ENCODE results near the gene RSPH9. TPM values are rescaled to one million over a fixed set of nuclear protein-coding genes. Genes with fewer than 3 reads are reported as not detected.

Gene RSPH9
- polyA plus RNA-seq, 3 donors, result 0.05 to 0.52 (median 0.13) TPM

- Mint-ChIP-seq H3K27ac (peak overlapping the region in 6 of 7 donors; percentile 9 to 98 (median 96)), H3K9me3 (peaks cover 0 to 3% (median 0%) of the 10 kb centered on the region in 7 donors), H3K27me3 (ENCODE audit: low read depth in 3 of 3) (peaks cover 0 to 2% (median 0%) of the 10 kb centered on the region in 3 donors), H3K4me3 (peak overlapping the region in 1 of 2 donors; percentile 98), H3K4me1 (peaks cover 56% of the 10 kb centered on the region), H3K36me3 (peaks cover 12 to 29% of the 10 kb centered on the region in 2 donors)
- Histone ChIP-seq H3K36me3 (replicated peaks in 1 of 2; ENCODE audit: control insufficient read depth in 1 of 2, insufficient read depth in 2 of 2, low read length in 2 of 2) (peaks cover 9 to 14% of the 10 kb centered on the region in 2 donors), H3K79me2 (ENCODE audit: insufficient read depth, low read length) (peaks cover 41% of the 10 kb centered on the region), H4K20me1 (ENCODE audit: insufficient read depth, low read length) (peaks cover 14% of the 10 kb centered on the region), H3K9me3 (replicated peaks in 1 of 2; ENCODE audit: control insufficient read depth in 1 of 2, insufficient read depth in 1 of 2, low read length in 2 of 2) (no peaks in the 10 kb centered on the region), H3K27ac (ENCODE audit: low read depth in 1 of 2, low read length in 2 of 2) (peak overlapping the region in 1 of 2 donors; percentile 95), H3K9ac (ENCODE audit: insufficient read depth, low read length, poor library complexity, severe bottlenecking) (peak overlapping the region; percentile 88), H3K4me2 (replicated peaks; ENCODE audit: extremely low read depth, low read length, poor library complexity, severe bottlenecking) (peak overlapping the region; percentile 86), H3K4me1 (ENCODE audit: control insufficient read depth in 1 of 2, insufficient read depth in 2 of 2, low read length in 2 of 2) (peaks cover 44 to 53% of the 10 kb centered on the region in 2 donors), H3K27me3 (ENCODE audit: control insufficient read depth in 2 of 2, insufficient read depth in 2 of 2, low read length in 2 of 2) (no peaks in the 10 kb centered on the region), H2AFZ (ENCODE audit: insufficient read depth, low read depth, low read length, poor library complexity, severe bottlenecking) (peak overlapping the region; percentile 93), H3K4me3 (replicated peaks in 1 of 3; ENCODE audit: low read depth in 2 of 3, low read length in 3 of 3) (peak overlapping the region in 1 of 3 experiments; percentile 98)
- intact Hi-C loops (cut with micrococcal nuclease), result no loop called here
- TF ChIP-seq CTCF (IDR thresholded peaks at IDR 0.05), result no peak
- no peak for DNase-seq
- 89% methylated on average over 7 of the region's 9 CpGs for WGBS (ENCODE audit: insufficient coverage)
Measured at GRCh38 chr6:43634702-43635303, 10.0 kb upstream of the RSPH9 start.

GRCh38 chr6:43635387-43636307 is 9.2 kb upstream of the RSPH9 start, which contains the start of gene MAD2L1BP:
Gene MAD2L1BP (plus strand): TSS chr6:43635840. CDS start chr6:43635876, 36 bp downstream.
- H2AFZ ChIP-seq (ENCODE audit: insufficient read depth, low read depth, low read length, poor library complexity, severe bottlenecking), result peak within 1 kb of the TSS; percentile 93
- H3K4me3 ChIP-seq (replicated peaks in 1 of 3; ENCODE audit: low read depth in 2 of 3, low read length in 3 of 3), result peak within 1 kb of the TSS; percentile 65 to 98 (median 77)
- H3K27me3 ChIP-seq (ENCODE audit: control insufficient read depth in 2 of 2, insufficient read depth in 2 of 2, low read length in 2 of 2), result no peaks in the 10 kb centered on the region
- H3K4me2 ChIP-seq (replicated peaks; ENCODE audit: extremely low read depth, low read length, poor library complexity, severe bottlenecking), result peak within 1 kb of the TSS; percentile 86
- Mint-ChIP-seq H3K27ac (peak within 1 kb of the TSS; percentile 92 to 98 (median 96)), H3K9me3 (peaks cover 0 to 3% (median 0%) of the 10 kb centered on the region in 7 donors), H3K4me3 (peak within 1 kb of the TSS; percentile 98 to 99), H3K27me3 (ENCODE audit: low read depth in 3 of 3) (peaks cover 0 to 2% (median 0%) of the 10 kb centered on the region in 3 donors), H3K36me3 (peaks cover 20 to 37% of the 10 kb centered on the region in 2 donors), H3K4me1 (peaks cover 54% of the 10 kb centered on the region)
- H3K9me3 ChIP-seq (replicated peaks in 1 of 2; ENCODE audit: control insufficient read depth in 1 of 2, insufficient read depth in 1 of 2, low read length in 2 of 2), result no peaks in the 10 kb centered on the region
- H3K4me1 ChIP-seq (ENCODE audit: control insufficient read depth in 1 of 2, insufficient read depth in 2 of 2, low read length in 2 of 2), result peaks cover 37 to 44% of the 10 kb centered on the region in 2 donors
- H3K9ac ChIP-seq (ENCODE audit: insufficient read depth, low read length, poor library complexity, severe bottlenecking), result peak within 1 kb of the TSS; percentile 88
- peaks cover 22% of the 10 kb centered on the region for H4K20me1 ChIP-seq (ENCODE audit: insufficient read depth, low read length)
- 0% methylated on average over 30 of the region's 48 CpGs for WGBS (ENCODE audit: insufficient coverage)
- intact Hi-C loops (cut with micrococcal nuclease), result no loop called here
- no peak for TF ChIP-seq CTCF (IDR thresholded peaks at IDR 0.05)
- DNase-seq, result peak; percentile 63 to 68 (median 64)
- peaks cover 18 to 22% of the 10 kb centered on the region in 2 donors for H3K36me3 ChIP-seq (replicated peaks in 1 of 2; ENCODE audit: control insufficient read depth in 1 of 2, insufficient read depth in 2 of 2, low read length in 2 of 2)
- H3K27ac ChIP-seq (ENCODE audit: low read depth in 1 of 2, low read length in 2 of 2), result peak within 1 kb of the TSS; percentile 67 to 95
- peaks cover 49% of the 10 kb centered on the region for H3K79me2 ChIP-seq (ENCODE audit: insufficient read depth, low read length)
